Cardiac muscle cell (in vitro differentiated cells and primary cell): ENCODE results near the gene STX8. TPM values are rescaled to one million over a fixed set of nuclear protein-coding genes. Genes with fewer than 3 reads are reported as not detected.

Experiments used
- DNase-seq, 2 donors: peaks; one replicate each; pipeline versions ENCODE4 v3.0.0 to v3.0.0-alpha.2; 2010 to 2017; ENCODE audit warnings: low read depth in 1 of 2, low spot score in 1 of 2
- H3K27ac ChIP-seq: fragments of 200-600 bp; sonication (generic); 2 replicates; pipeline ENCODE4 v1.5.1; 2016
- H3K27me3 ChIP-seq: fragments of 200-600 bp; sonication (generic); 2 replicates; pipeline ENCODE4 v1.6.0; 2016; ENCODE audit warnings: control low read depth
- H3K36me3 ChIP-seq: fragments of 200-600 bp; sonication (generic); 2 replicates; pipeline ENCODE4 v1.5.1; 2016; ENCODE audit warnings: control low read depth
- H3K4me1 ChIP-seq: fragments of 200-600 bp; sonication (generic); 2 replicates; pipeline ENCODE4 v1.8.1; 2017; ENCODE audit warnings: low read depth, mild to moderate bottlenecking, mixed run types
- H3K4me3 ChIP-seq: fragments of 200-600 bp; sonication (generic); 2 replicates; pipeline ENCODE4 v1.5.1; 2016; ENCODE audit warnings: mild to moderate bottlenecking
- H3K9me3 ChIP-seq: fragments of 200-600 bp; sonication (generic); 2 replicates; pipeline ENCODE4 v1.5.1; 2017; ENCODE audit warnings: low read depth, mild to moderate bottlenecking, control low read depth
- CTCF ChIP-seq: IDR thresholded peaks from 2 replicates; pipeline ENCODE4 v1.5.1; 2012; ENCODE audit warnings: low read depth, mild to moderate bottlenecking, low read length
- polyA plus RNA-seq: library from polyadenylated mRNA; unstranded; fragments of >200 nt; fragmentation: Nextera tagmentation; extraction: Ambion mirVana; gene quantifications from 2 replicates; pipeline ENCODE4 v1.2.1, GENCODE V29; 2016
- total RNA-seq: library from RNA; depleted of rRNA; stranded (reverse); fragments of >200 nt; gene quantifications from 2 replicates; pipeline ENCODE4 v1.2.3, GENCODE V29; 2016

The STX8 gene
- total and polyA plus RNA-seq, 2 experiments from 2014 or later: 46.9 to 95.2 TPM

DNA sequence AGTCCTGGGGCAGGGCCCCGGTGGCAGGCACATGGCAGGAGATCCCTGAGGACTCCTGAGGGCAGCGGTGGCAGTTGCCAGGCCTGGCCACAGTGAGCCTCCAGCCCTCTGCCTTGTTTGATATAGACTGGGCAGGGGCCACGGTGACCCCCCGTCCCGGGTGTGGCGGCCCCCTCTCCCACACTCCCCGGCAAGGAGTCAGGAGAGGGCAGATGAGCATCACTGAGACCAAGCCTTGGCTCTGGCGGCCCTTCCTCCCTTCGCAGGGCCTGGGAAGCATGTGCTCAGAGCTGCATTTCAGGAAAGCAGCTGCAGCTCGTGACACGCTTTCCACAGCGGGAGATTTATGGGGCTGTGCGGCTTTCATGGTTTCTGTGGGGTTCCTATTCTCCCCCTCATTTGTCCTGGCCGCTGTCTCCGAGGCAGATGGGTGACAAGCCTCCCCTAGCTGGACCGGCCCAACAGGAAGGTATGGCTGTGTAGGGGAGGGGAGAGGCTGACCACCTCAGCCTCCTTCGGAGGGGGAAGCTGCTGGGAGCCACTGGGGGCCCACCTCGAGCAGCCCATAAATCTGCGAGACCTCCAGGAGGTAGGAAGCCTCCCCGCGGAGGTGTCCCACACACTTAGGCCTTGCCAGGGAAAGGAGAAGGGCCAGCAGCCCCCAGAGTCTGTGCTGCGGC, 342.9 kb downstream of the STX8 start:
- Histone ChIP-seq H3K9me3 (no peaks in the 10 kb centered on the region), H3K4me3 (no peak overlapping the region), H3K27me3 (peaks cover 43% of the 10 kb centered on the region), H3K36me3 (no peaks in the 10 kb centered on the region), H3K4me1 (no peaks in the 10 kb centered on the region), H3K27ac (no peak overlapping the region)
- no peak for TF ChIP-seq CTCF
- no peak for DNase-seq

DNA sequence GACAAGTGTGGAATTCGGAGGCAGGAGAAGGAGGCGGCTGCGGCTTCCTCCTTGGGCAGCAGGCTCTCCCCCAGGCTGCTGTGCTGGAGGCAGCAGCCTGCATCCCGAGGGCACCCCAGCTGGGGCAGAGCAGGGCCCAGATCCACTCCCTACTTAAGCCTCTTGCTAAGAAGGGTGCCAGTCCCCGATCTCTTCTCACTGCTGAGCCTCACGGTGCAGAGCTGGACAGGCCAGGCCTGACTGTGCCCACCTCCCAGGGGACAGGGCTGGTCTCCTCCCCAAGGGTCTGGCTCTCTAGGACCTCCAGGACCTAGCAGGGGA, 343.5 kb downstream of the STX8 start:
- peaks cover 45% of the 10 kb centered on the region for H3K27me3 ChIP-seq
- no peaks in the 10 kb centered on the region for H3K4me1 ChIP-seq

GRCh38 chr17:9231449-9232154, 344.0 kb downstream of the STX8 start:
- no peaks in the 10 kb centered on the region for H3K36me3 ChIP-seq
- no peak for TF ChIP-seq CTCF
- H3K27ac ChIP-seq: no peak overlapping the region
- H3K9me3 ChIP-seq: no peaks in the 10 kb centered on the region
- no peaks in the 10 kb centered on the region for H3K4me1 ChIP-seq
- H3K27me3 ChIP-seq: peaks cover 50% of the 10 kb centered on the region
- DNase-seq: no peak
- no peak overlapping the region for H3K4me3 ChIP-seq

More for the DNA sequence above, 343.5 kb downstream of the STX8 start:
- H3K27ac ChIP-seq: no peak overlapping the region
- H3K9me3 ChIP-seq: no peaks in the 10 kb centered on the region
- TF ChIP-seq CTCF: no peak
- no peaks in the 10 kb centered on the region for H3K36me3 ChIP-seq
- H3K4me3 ChIP-seq: no peak overlapping the region
- no peak for DNase-seq

DNA sequence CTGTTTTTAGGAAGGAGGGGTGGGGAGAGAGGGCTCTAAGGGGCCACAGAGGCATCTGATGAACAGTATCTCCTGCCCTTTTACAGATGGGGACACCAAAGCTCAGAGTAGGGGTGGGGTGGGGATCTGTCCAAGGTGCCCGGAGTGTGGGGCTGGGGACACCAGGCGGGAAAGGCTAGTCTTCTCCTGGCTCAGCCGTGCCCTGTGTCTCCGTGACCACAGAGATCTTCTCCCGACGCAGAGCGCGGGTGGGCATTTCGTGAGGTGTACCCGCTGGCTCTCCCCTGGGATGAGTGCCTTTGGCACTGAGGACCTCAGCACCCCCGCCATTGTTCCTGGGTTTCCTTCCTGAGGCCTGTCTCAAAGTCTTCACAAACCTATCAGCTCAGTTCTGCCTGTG, 344.8 kb downstream of the STX8 start:
- no peaks in the 10 kb centered on the region for H3K4me1 ChIP-seq
- no peak for TF ChIP-seq CTCF
- no peak overlapping the region for H3K4me3 ChIP-seq
- H3K36me3 ChIP-seq: no peaks in the 10 kb centered on the region
- no peak for DNase-seq
- H3K27me3 ChIP-seq: peaks cover 52% of the 10 kb centered on the region
- no peak overlapping the region for H3K27ac ChIP-seq
- H3K9me3 ChIP-seq: no peaks in the 10 kb centered on the region

DNA sequence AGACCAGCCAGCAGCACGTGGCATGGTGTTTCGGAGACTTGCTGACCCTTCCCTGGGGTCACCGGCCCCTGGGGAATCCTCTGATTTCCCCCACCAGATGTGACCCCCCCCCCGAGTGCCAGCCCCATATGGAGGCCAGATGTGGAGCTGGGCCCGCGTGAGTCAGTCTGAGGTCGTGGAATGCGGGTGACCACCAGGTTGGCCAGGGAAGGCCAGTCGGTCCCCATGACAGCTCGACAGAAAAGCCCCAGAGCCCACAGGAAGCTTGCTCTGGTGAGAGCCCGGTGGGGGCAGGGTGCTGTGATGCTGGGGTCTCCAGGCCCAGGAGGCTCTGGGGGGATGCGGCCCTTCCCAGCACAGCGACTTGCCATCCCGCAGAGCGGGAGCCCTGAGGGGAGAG, 345.3 kb downstream of the STX8 start:
- no peaks in the 10 kb centered on the region for H3K36me3 ChIP-seq
- H3K4me3 ChIP-seq: no peak overlapping the region
- TF ChIP-seq CTCF: no peak
- peaks cover 56% of the 10 kb centered on the region for H3K27me3 ChIP-seq
- H3K4me1 ChIP-seq: no peaks in the 10 kb centered on the region
- DNase-seq: no peak
- H3K27ac ChIP-seq: no peak overlapping the region
- H3K9me3 ChIP-seq: no peaks in the 10 kb centered on the region
